GM23248 (cell line): Measurements from ENCODE around the gene IRF9. TPM values are rescaled to one million over a fixed set of nuclear protein-coding genes. Genes with fewer than 3 reads are reported as not detected.

Experiments used
- DNase-seq: peaks from one replicate; pipeline ENCODE4 v3.0.0-alpha.2; 2015
- H2AFZ ChIP-seq: fragments of 200-600 bp; sonication (generic); 2 replicates; pipeline ENCODE4 v1.6.1; 2016; ENCODE audit warnings: antibody characterized with exemption
- H3F3A ChIP-seq: fragments of 200-600 bp; sonication (generic); 2 replicates; pipeline ENCODE4 v1.6.1; 2016; ENCODE audit warnings: mild to moderate bottlenecking, antibody characterized with exemption, mixed run types; ENCODE audit not compliant: insufficient read depth
- H3K27ac ChIP-seq: fragments of 200-600 bp; sonication (generic); 2 replicates; pipeline ENCODE4 v1.5.1; 2016; ENCODE audit warnings: mild to moderate bottlenecking
- H3K27me3 ChIP-seq: fragments of 200-600 bp; sonication (generic); replicated peaks from 2 replicates; pipeline ENCODE4 v1.6.1; 2016; ENCODE audit warnings: mild to moderate bottlenecking; ENCODE audit not compliant: insufficient read depth
- H3K36me3 ChIP-seq: fragments of 200-600 bp; sonication (generic); 2 replicates; pipeline ENCODE4 v1.6.1; 2016; ENCODE audit warnings: low read depth, mild to moderate bottlenecking
- H3K4me1 ChIP-seq: fragments of 200-600 bp; sonication (generic); 2 replicates; pipeline ENCODE4 v1.6.1; 2016; ENCODE audit warnings: mild to moderate bottlenecking; ENCODE audit not compliant: insufficient read depth
- H3K4me2 ChIP-seq: fragments of 200-600 bp; sonication (generic); one replicate; pipeline ENCODE4 v1.6.1; 2016; ENCODE audit warnings: mild to moderate bottlenecking; ENCODE audit not compliant: unreplicated experiment
- H3K4me3 ChIP-seq: fragments of 200-600 bp; sonication (generic); 2 replicates; pipeline ENCODE4 v1.5.1; 2016; ENCODE audit warnings: mild to moderate bottlenecking
- H3K79me2 ChIP-seq: fragments of 200-600 bp; sonication (generic); 2 replicates; pipeline ENCODE4 v1.6.1; 2016; ENCODE audit warnings: mild to moderate bottlenecking; ENCODE audit not compliant: insufficient read depth
- H3K9ac ChIP-seq: fragments of 200-600 bp; sonication (generic); 2 replicates; pipeline ENCODE4 v1.6.1; 2016; ENCODE audit warnings: mild to moderate bottlenecking
- H3K9me2 ChIP-seq: fragments of 200-600 bp; sonication (generic); 2 replicates; pipeline ENCODE4 v1.6.1; 2016; ENCODE audit warnings: mixed run types, mild to moderate bottlenecking, moderate library complexity; ENCODE audit not compliant: insufficient read depth
- H3K9me3 ChIP-seq: fragments of 200-600 bp; sonication (generic); one replicate; pipeline ENCODE4 v1.6.1; 2017; ENCODE audit warnings: low read depth
- H4K20me1 ChIP-seq: fragments of 200-600 bp; sonication (generic); 2 replicates; pipeline ENCODE4 v1.6.0; 2016; ENCODE audit not compliant: insufficient read depth
- EZH2 ChIP-seq: fragments of 200-600 bp; sonication (generic); IDR thresholded peaks from 2 replicates; pipeline ENCODE4 v1.6.1; 2018; ENCODE audit warnings: antibody characterized with exemption, mild to moderate bottlenecking; ENCODE audit not compliant: insufficient read depth, poor library complexity, severe bottlenecking
- EZH2phosphoT487 ChIP-seq: fragments of 200-600 bp; sonication (generic); IDR thresholded peaks from 2 replicates; pipeline ENCODE4 v1.6.1; 2018; ENCODE audit warnings: antibody characterized with exemption, moderate library complexity, mild to moderate bottlenecking, low read depth; ENCODE audit not compliant: insufficient read depth
- WGBS, 2 experiments: methylation state at CpG; one replicate each; pipeline ENCODE4 v1.1.6; 2015 to 2017; ENCODE audit warnings: low lambda C conversion rate in 2 of 2, low coverage in 1 of 2; ENCODE audit errors: missing lambda C conversion rate in 2 of 2; 5-methylcytosine and 5-hydroxymethylcytosine counted together
- in situ Hi-C: fragments of 300-500 bp; cut with MboI; formaldehyde crosslinking; loops from 2 replicates; pipeline ENCODE4 v1.15.0; 2020
- polyA plus RNA-seq: library from polyadenylated mRNA; unstranded; fragments of >200 nt; fragmentation: Nextera tagmentation; extraction: Ambion mirVana; gene quantifications from 2 replicates; pipeline ENCODE4 v1.2.1, GENCODE V29; 2016
- total RNA-seq: library from RNA; depleted of rRNA; stranded (reverse); fragments of >200 nt; shearing (Covaris generic); gene quantifications from 2 replicates; pipeline ENCODE4 v1.2.3, GENCODE V29; 2014

IRF9 gene
- total and polyA plus RNA-seq, 2 experiments from 2014 or later = 56.7 to 87.1 TPM

DNA sequence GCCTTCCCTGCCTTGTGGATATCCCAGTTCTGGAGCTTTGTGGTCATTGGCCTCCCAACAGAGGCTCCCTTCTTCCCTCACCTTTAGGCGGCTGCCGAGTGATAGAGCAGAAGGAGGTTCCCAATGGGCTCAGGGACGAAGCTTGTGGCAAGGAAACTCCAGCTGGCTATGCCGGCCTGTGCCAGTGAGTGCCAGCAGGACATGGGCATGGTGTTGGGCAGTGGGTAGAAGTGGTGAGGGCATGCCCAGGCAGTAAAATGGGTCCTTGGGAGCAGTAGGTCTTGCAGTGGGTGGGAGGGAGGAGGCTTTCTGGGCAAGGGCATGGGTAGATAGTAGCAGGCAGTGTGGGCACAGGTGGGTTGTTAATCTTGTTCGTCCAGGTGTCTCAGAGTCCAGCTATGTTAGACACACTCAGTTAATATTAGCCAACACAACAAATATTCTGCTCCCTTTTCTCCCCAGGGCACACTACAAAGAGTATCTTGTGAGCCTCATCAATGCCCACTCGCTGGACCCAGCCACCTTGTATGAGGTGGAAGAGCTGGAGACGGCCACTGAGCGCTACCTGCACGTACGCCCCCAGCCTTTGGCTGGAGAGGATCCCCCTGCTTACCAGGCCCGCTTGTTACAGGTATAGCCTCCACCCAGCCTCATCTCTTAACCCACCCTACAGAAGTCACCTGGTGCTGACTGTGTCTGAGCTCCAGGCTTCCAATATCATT is 1.1 kb upstream of the IRF9 start:
- Histone ChIP-seq H3K9ac (no peak overlapping the region), H4K20me1 (no peaks in the 10 kb centered on the region), H3K4me3 (no peak overlapping the region), H3K9me3 (no peaks in the 10 kb centered on the region), H3K79me2 (peaks cover 30% of the 10 kb centered on the region), H3K27ac (no peak overlapping the region), H3K27me3 (no peaks in the 10 kb centered on the region), H3K9me2 (no peaks in the 10 kb centered on the region), H3K36me3 (peaks cover 36% of the 10 kb centered on the region), H3F3A (peaks cover 30% of the 10 kb centered on the region; the same call in 1 of the 2 replicates), H3K4me1 (peaks cover 5% of the 10 kb centered on the region), H2AFZ (no peak overlapping the region), H3K4me2 (no peak overlapping the region)
- 91% methylated on average over 11 of the region's 11 CpGs for WGBS, 2 experiments
- DNase-seq = no peak
- in situ Hi-C loops = no loop called here
- TF ChIP-seq EZH2phosphoT487 (no peak), EZH2 (no peak)

DNA sequence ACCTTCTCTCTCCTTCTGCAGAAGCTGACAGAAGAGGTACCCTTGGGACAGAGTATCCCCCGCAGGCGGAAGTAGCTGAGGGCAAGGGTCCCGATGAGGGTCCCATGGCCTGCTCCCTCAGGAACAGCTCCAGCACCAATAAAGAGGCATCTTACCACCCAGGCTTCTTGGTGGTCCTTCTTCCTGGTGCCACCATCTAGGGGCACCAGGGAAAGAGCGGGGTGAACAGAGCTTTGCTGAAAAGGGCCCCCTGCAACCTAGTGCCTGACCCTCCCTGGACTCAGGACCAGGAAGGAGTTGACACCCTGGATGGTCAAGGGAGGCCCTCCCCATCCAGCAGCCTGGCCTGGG is 591 bp upstream of the IRF9 start:
- Histone ChIP-seq H3K79me2 (peaks cover 30% of the 10 kb centered on the region), H3K9me3 (no peaks in the 10 kb centered on the region), H3K27me3 (no peaks in the 10 kb centered on the region), H3K4me2 (no peak overlapping the region), H3F3A (peaks cover 30% of the 10 kb centered on the region; the same call in 1 of the 2 replicates), H3K27ac (no peak overlapping the region), H3K36me3 (peaks cover 35% of the 10 kb centered on the region; the same call in 1 of the 2 replicates), H3K4me3 (no peak overlapping the region), H3K9me2 (no peaks in the 10 kb centered on the region), H4K20me1 (no peaks in the 10 kb centered on the region), H2AFZ (no peak overlapping the region), H3K4me1 (peaks cover 5% of the 10 kb centered on the region), H3K9ac (no peak overlapping the region; the same call in 1 of the 2 replicates)
- in situ Hi-C loops = no loop called here
- DNase-seq = no peak
- 97 to 100% methylated on average over 4 of the region's 4 CpGs for WGBS, 2 experiments
- TF ChIP-seq EZH2phosphoT487 (no peak), EZH2 (no peak)

- Histone ChIP-seq H2AFZ (peak overlapping the region; percentile 53; the same call in 1 of the 2 replicates), H3K9me2 (no peaks in the 10 kb centered on the region), H3K9me3 (no peaks in the 10 kb centered on the region), H3K4me3 (peak overlapping the region; percentile 92), H3K27me3 (no peaks in the 10 kb centered on the region), H3K79me2 (peaks cover 30% of the 10 kb centered on the region), H3K36me3 (peaks cover 36% of the 10 kb centered on the region), H4K20me1 (no peaks in the 10 kb centered on the region), H3K27ac (peak overlapping the region; percentile 67), H3K9ac (peak overlapping the region; percentile 88), H3K4me2 (peak overlapping the region; percentile 94), H3F3A (peaks cover 26% of the 10 kb centered on the region), H3K4me1 (peaks cover 5% of the 10 kb centered on the region)
- peak; percentile 67 for DNase-seq
- TF ChIP-seq EZH2 = no peak
- no peak for TF ChIP-seq EZH2phosphoT487
- in situ Hi-C loops = no loop called here
- 20 to 21% methylated on average over 8 of the region's 8 CpGs for WGBS, 2 experiments
Observed at GRCh38 chr14:24162093-24162492, 1.0 kb downstream of the IRF9 start.

- no peaks in the 10 kb centered on the region for H3K9me3 ChIP-seq
- no peak overlapping the region for H3K27ac ChIP-seq
- no peaks in the 10 kb centered on the region for H3K27me3 ChIP-seq
- in situ Hi-C loops = no loop called here
- peaks cover 43% of the 10 kb centered on the region for H3K36me3 ChIP-seq
- H3K4me3 ChIP-seq = no peak overlapping the region
- peaks cover 20% of the 10 kb centered on the region for H3F3A ChIP-seq
- H2AFZ ChIP-seq = no peak overlapping the region
- H3K9ac ChIP-seq = no peak overlapping the region
- H4K20me1 ChIP-seq = no peaks in the 10 kb centered on the region
- peaks cover 5% of the 10 kb centered on the region for H3K4me1 ChIP-seq
- WGBS, 2 experiments = 95 to 98% methylated on average over 14 of the region's 14 CpGs
- H3K79me2 ChIP-seq = peaks cover 30% of the 10 kb centered on the region
- TF ChIP-seq EZH2 (no peak), EZH2phosphoT487 (no peak)
- no peak overlapping the region for H3K4me2 ChIP-seq
- H3K9me2 ChIP-seq = no peaks in the 10 kb centered on the region
- no peak for DNase-seq
Observed at GRCh38 chr14:24164518-24164991, 3.5 kb downstream of the IRF9 start.
